Karpas-422 (cell line): ENCODE measurements around the gene TFF1. TPM values are rescaled to one million over a fixed set of nuclear protein-coding genes. Genes with fewer than 3 reads are reported as not detected.

Experiments
- DNase-seq: peaks from one replicate; pipeline ENCODE4 v3.0.0-alpha.2; 2015
- H2AFZ ChIP-seq: fragments of 200-600 bp; sonication (generic); 2 replicates; pipeline ENCODE4 v1.6.1; 2014; ENCODE audit warnings: antibody characterized with exemption, low read length, mixed read lengths
- H3K27ac ChIP-seq: fragments of 200-600 bp; sonication (generic); 2 replicates; pipeline ENCODE4 v1.5.1; 2014; ENCODE audit warnings: mild to moderate bottlenecking, low read length, moderate library complexity
- H3K27me3 ChIP-seq: fragments of 200-600 bp; sonication (generic); 2 replicates; pipeline ENCODE4 v1.6.1; 2014; ENCODE audit warnings: low read length, mixed read lengths
- H3K36me3 ChIP-seq: fragments of 200-600 bp; sonication (generic); 2 replicates; pipeline ENCODE4 v1.6.1; 2014; ENCODE audit warnings: low read length, mixed read lengths; ENCODE audit not compliant: insufficient read depth
- H3K4me1 ChIP-seq: fragments of 200-600 bp; sonication (generic); 2 replicates; pipeline ENCODE4 v1.6.1; 2014; ENCODE audit warnings: mild to moderate bottlenecking, low read length, mixed read lengths
- H3K4me2 ChIP-seq: fragments of 200-600 bp; sonication (generic); 2 replicates; pipeline ENCODE4 v1.6.1; 2014; ENCODE audit warnings: low read length, low read depth, mild to moderate bottlenecking; ENCODE audit not compliant: poor library complexity, severe bottlenecking
- H3K4me3 ChIP-seq: fragments of 200-600 bp; sonication (generic); 2 replicates; pipeline ENCODE4 v1.5.1; 2014; ENCODE audit warnings: mild to moderate bottlenecking, antibody characterized with exemption, low read length, mixed read lengths
- H3K79me2 ChIP-seq: fragments of 200-600 bp; sonication (generic); 2 replicates; pipeline ENCODE4 v1.6.1; 2014; ENCODE audit warnings: mild to moderate bottlenecking, low read length, mixed read lengths
- H3K9ac ChIP-seq: fragments of 200-600 bp; sonication (generic); 2 replicates; pipeline ENCODE4 v1.6.0; 2014; ENCODE audit warnings: low read length
- H3K9me2 ChIP-seq: fragments of 200-600 bp; sonication (generic), shearing (Covaris generic); replicated peaks from 2 replicates; pipeline ENCODE4 v1.6.0; 2014; ENCODE audit warnings: mild to moderate bottlenecking, low read length, moderate library complexity; ENCODE audit not compliant: insufficient read depth
- H3K9me3 ChIP-seq: fragments of 300-700, 200-600 bp; sonication (generic); 2 replicates; pipeline ENCODE4 v1.6.1; 2014; ENCODE audit warnings: low read length, mixed read lengths
- H4K20me1 ChIP-seq: fragments of 200-600 bp; sonication (generic); 2 replicates; pipeline ENCODE4 v1.6.1; 2014; ENCODE audit warnings: mild to moderate bottlenecking, antibody characterized with exemption, low read length, low read depth; ENCODE audit not compliant: insufficient read depth
- total RNA-seq: library from RNA; depleted of rRNA; stranded (reverse); fragments of >200 nt; shearing (Covaris generic); gene quantifications from 2 replicates; pipeline ENCODE4 v1.2.3, GENCODE V29; 2014; ENCODE audit warnings: low replicate concordance

The TFF1 gene
- total RNA-seq, 1 experiment from 2014 or later = not detected

- H3K36me3 ChIP-seq = no peaks in the 10 kb centered on the region
- no peaks in the 10 kb centered on the region for H3K79me2 ChIP-seq
- H3K4me2 ChIP-seq = no peak overlapping the region
- no peak overlapping the region for H3K4me3 ChIP-seq
- H3K9me2 ChIP-seq = no peaks in the 10 kb centered on the region
- no peaks in the 10 kb centered on the region for H3K9me3 ChIP-seq
- H4K20me1 ChIP-seq = no peaks in the 10 kb centered on the region
- H3K27me3 ChIP-seq = no peaks in the 10 kb centered on the region
- H3K4me1 ChIP-seq = peaks cover 5% of the 10 kb centered on the region; the same call in 1 of the 2 replicates
- H3K27ac ChIP-seq = no peak overlapping the region
- no peak overlapping the region for H2AFZ ChIP-seq
- peak; percentile 48 for DNase-seq
- no peak overlapping the region for H3K9ac ChIP-seq
Measured at GRCh38 chr21:42330380-42331371, 35.7 kb downstream of the TFF1 start.

GRCh38 chr21:42324896-42325295, 41.4 kb downstream of the TFF1 start:
- no peaks in the 10 kb centered on the region for H3K9me2 ChIP-seq
- no peak overlapping the region for H2AFZ ChIP-seq
- no peak overlapping the region for H3K4me2 ChIP-seq
- no peaks in the 10 kb centered on the region for H3K27me3 ChIP-seq
- no peaks in the 10 kb centered on the region for H3K79me2 ChIP-seq
- no peaks in the 10 kb centered on the region for H3K36me3 ChIP-seq
- H3K4me1 ChIP-seq = no peaks in the 10 kb centered on the region
- H3K27ac ChIP-seq = no peak overlapping the region
- no peak for DNase-seq
- no peak overlapping the region for H3K9ac ChIP-seq
- no peaks in the 10 kb centered on the region for H4K20me1 ChIP-seq
- H3K9me3 ChIP-seq = no peaks in the 10 kb centered on the region
- no peak overlapping the region for H3K4me3 ChIP-seq

GRCh38 chr21:42321845-42322244, 44.5 kb downstream of the TFF1 start:
- Histone ChIP-seq H3K9me3 (no peaks in the 10 kb centered on the region), H3K4me3 (no peak overlapping the region), H3K27me3 (no peaks in the 10 kb centered on the region), H4K20me1 (no peaks in the 10 kb centered on the region), H3K36me3 (no peaks in the 10 kb centered on the region), H3K4me2 (no peak overlapping the region), H3K9ac (no peak overlapping the region), H3K4me1 (no peaks in the 10 kb centered on the region), H3K27ac (no peak overlapping the region), H3K79me2 (no peaks in the 10 kb centered on the region), H2AFZ (no peak overlapping the region), H3K9me2 (no peaks in the 10 kb centered on the region)
- no peak for DNase-seq

- H3K4me1 ChIP-seq = no peaks in the 10 kb centered on the region
- no peaks in the 10 kb centered on the region for H3K9me2 ChIP-seq
- no peak for DNase-seq
- H3K9me3 ChIP-seq = no peaks in the 10 kb centered on the region
- no peak overlapping the region for H3K4me3 ChIP-seq
- H3K36me3 ChIP-seq = no peaks in the 10 kb centered on the region
- H3K79me2 ChIP-seq = no peaks in the 10 kb centered on the region
- no peak overlapping the region for H3K27ac ChIP-seq
- H3K4me2 ChIP-seq = no peak overlapping the region
- H3K27me3 ChIP-seq = no peaks in the 10 kb centered on the region
- no peak overlapping the region for H2AFZ ChIP-seq
- H3K9ac ChIP-seq = no peak overlapping the region
- H4K20me1 ChIP-seq = no peaks in the 10 kb centered on the region
Measured at GRCh38 chr21:42321231-42321630, 45.1 kb downstream of the TFF1 start.

- Histone ChIP-seq H3K36me3 (no peaks in the 10 kb centered on the region), H4K20me1 (no peaks in the 10 kb centered on the region), H3K9me3 (no peaks in the 10 kb centered on the region), H3K9me2 (no peaks in the 10 kb centered on the region), H3K79me2 (no peaks in the 10 kb centered on the region), H3K4me2 (no peak overlapping the region), H3K27me3 (no peaks in the 10 kb centered on the region), H3K4me1 (no peaks in the 10 kb centered on the region), H3K9ac (no peak overlapping the region), H3K27ac (no peak overlapping the region), H3K4me3 (no peak overlapping the region), H2AFZ (no peak overlapping the region)
- DNase-seq = no peak
Measured at GRCh38 chr21:42320791-42321190, 45.5 kb downstream of the TFF1 start.

GRCh38 chr21:42319851-42320572, 46.3 kb downstream of the TFF1 start:
- no peak overlapping the region for H3K4me2 ChIP-seq
- no peaks in the 10 kb centered on the region for H3K9me3 ChIP-seq
- no peak for DNase-seq
- H3K4me3 ChIP-seq = no peak overlapping the region
- no peak overlapping the region for H3K27ac ChIP-seq
- no peaks in the 10 kb centered on the region for H3K36me3 ChIP-seq
- 0 out of 2 replicates have a peak, but pooled peaks cover 5% of the 10 kb centered on the region for H4K20me1 ChIP-seq
- no peaks in the 10 kb centered on the region for H3K27me3 ChIP-seq
- no peaks in the 10 kb centered on the region for H3K79me2 ChIP-seq
- H3K9ac ChIP-seq = no peak overlapping the region
- H2AFZ ChIP-seq = no peak overlapping the region
- H3K9me2 ChIP-seq = no peaks in the 10 kb centered on the region
- no peaks in the 10 kb centered on the region for H3K4me1 ChIP-seq

GRCh38 chr21:42319376-42319775, 47.0 kb downstream of the TFF1 start:
- no peaks in the 10 kb centered on the region for H3K9me3 ChIP-seq
- H3K4me1 ChIP-seq = no peaks in the 10 kb centered on the region
- no peaks in the 10 kb centered on the region for H3K27me3 ChIP-seq
- H3K27ac ChIP-seq = no peak overlapping the region
- DNase-seq = no peak
- H3K36me3 ChIP-seq = no peaks in the 10 kb centered on the region
- no peak overlapping the region for H2AFZ ChIP-seq
- H3K9ac ChIP-seq = no peak overlapping the region
- H4K20me1 ChIP-seq = 0 out of 2 replicates have a peak, but pooled peaks cover 5% of the 10 kb centered on the region
- H3K79me2 ChIP-seq = no peaks in the 10 kb centered on the region
- no peaks in the 10 kb centered on the region for H3K9me2 ChIP-seq
- H3K4me3 ChIP-seq = no peak overlapping the region
- H3K4me2 ChIP-seq = no peak overlapping the region
